GM13977 (cell line): ENCODE data around the gene CLBA1.

Source experiments
- DNase-seq: peaks from one replicate; pipeline ENCODE4 v3.0.0; 2012; ENCODE audit warnings: low spot score
- in situ Hi-C: fragments of 300-500 bp; cut with MboI; formaldehyde crosslinking; loops from one replicate; pipeline ENCODE4 v1.12.0; 2022; ENCODE audit warnings: low sequenced_read_pairs, low pct_unique_long_range_greater_than_20kb, mixed read lengths, inconsistent platforms; ENCODE audit not compliant: unreplicated experiment
- TF ChIP-seq, protein P1 (sequence below): IDR thresholded peaks from 2 replicates; pipeline ENCODE4 v1.5.1; 2012; ENCODE audit warnings: mild to moderate bottlenecking, control low read depth; ENCODE audit not compliant: insufficient read depth; ENCODE audit errors: extremely low read depth, missing control alignments

CLBA1 gene

DNA sequence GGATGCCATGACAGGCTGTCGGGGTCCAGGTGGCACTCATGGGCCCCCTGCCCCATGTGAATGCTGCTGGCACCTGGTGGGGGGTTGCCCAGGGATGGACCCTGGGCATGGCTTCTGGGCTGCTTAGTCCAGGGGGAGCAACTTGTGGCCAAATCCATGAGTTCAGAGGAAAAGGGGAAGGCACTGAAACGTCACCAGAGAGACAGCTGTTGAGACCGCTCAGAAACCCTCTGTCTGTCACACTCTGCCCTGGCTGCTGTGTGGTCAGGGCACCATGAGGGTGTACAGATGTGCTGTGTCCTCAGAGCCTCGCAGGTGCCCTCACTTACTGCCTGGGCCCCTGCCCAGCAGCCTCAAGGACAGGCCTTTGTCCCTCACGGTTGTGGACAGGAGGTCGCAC is 9.4 kb downstream of the CLBA1 start:
- DNase-seq, result no peak
- in situ Hi-C loops, result no loop called here
- TF ChIP-seq, protein P1, sequence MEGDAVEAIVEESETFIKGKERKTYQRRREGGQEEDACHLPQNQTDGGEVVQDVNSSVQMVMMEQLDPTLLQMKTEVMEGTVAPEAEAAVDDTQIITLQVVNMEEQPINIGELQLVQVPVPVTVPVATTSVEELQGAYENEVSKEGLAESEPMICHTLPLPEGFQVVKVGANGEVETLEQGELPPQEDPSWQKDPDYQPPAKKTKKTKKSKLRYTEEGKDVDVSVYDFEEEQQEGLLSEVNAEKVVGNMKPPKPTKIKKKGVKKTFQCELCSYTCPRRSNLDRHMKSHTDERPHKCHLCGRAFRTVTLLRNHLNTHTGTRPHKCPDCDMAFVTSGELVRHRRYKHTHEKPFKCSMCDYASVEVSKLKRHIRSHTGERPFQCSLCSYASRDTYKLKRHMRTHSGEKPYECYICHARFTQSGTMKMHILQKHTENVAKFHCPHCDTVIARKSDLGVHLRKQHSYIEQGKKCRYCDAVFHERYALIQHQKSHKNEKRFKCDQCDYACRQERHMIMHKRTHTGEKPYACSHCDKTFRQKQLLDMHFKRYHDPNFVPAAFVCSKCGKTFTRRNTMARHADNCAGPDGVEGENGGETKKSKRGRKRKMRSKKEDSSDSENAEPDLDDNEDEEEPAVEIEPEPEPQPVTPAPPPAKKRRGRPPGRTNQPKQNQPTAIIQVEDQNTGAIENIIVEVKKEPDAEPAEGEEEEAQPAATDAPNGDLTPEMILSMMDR, result no peak

DNA sequence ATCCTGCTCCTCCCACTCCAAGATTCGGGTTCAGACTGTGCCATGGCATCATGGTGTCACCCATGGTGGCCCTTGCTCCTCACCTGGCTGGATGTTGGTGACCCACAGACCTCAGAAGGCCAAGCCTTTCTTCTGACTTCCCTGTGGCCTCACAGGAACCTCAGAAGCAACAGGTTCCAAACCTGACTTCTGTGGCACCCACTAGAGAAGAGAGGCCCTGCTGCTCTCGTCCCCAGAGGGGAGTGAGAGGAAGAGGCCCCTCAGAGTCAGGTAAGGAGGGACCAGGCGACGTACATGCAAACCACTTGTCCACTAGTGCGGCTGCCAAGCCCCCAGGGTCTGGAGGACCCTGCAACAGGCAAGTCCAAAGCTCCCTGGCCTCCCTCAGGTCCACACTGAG is 10.4 kb downstream of the CLBA1 start:
- TF ChIP-seq, protein P1, result no peak
- DNase-seq, result no peak
- in situ Hi-C loops, result no loop called here

DNA sequence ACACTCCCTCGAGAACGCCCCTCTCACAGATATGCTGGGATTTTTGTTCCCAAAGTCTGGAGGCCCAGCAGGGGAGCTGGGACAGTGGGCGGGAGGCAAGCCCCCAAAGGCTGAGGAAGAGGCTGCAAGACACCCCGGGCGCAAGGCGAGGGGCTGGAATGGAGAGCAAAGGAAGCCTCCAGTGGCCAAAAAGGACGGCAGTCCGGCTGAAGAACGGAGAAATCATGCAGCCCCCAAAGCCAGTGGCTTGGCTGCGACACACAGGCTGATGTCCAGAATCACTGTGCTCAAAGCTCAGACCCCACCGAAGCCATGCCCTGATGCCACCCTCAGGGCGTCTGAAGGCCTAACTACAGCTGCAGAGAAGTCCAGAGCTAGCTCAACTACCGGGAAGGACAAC is 10.9 kb downstream of the CLBA1 start:
- DNase-seq, result no peak
- TF ChIP-seq, protein P1, result no peak
- in situ Hi-C loops, result no loop called here

DNA sequence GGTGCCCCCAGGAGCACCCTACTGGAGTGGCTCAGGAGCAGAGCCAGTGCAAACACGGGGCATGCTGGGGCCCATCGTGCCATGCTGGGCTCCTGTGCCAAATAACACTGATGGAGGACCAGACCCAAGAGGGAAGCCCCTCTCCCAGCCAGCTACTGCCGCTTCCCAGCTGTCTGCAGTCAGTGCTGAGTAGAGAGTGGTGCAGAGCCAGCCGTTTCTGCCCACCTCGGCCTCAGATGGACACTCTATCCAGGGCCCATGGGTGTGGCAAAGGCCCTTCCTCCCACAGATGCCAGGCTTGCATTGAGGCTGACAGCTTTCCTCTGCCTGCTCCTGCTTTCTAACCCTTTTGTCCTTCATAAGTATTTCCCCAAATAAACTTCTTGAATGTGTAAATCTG is 13.2 kb downstream of the CLBA1 start:
- no peak for DNase-seq
- in situ Hi-C loops, result no loop called here
- TF ChIP-seq, protein P1, result no peak

DNA sequence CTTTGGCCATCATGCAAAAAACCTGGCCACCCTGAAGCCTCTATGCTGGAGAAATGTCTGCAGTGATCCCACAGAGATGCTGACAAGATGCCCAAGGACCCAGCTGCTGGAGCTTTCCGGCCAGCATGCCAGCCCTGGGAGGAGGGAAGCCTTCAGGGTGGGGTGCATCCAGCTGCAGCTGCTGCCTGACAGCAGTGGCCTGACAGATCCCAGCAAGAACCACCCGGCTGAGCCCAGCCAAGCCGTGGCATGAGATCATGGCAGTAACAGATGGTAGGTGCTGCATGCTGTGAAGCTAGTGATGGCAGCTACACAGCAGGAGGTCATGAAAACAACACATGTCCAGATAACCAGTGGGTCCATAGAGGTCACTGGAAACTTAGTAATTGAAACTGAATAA is 13.8 kb downstream of the CLBA1 start:
- TF ChIP-seq, protein P1, result no peak
- DNase-seq, result no peak
- in situ Hi-C loops, result no loop called here

DNA sequence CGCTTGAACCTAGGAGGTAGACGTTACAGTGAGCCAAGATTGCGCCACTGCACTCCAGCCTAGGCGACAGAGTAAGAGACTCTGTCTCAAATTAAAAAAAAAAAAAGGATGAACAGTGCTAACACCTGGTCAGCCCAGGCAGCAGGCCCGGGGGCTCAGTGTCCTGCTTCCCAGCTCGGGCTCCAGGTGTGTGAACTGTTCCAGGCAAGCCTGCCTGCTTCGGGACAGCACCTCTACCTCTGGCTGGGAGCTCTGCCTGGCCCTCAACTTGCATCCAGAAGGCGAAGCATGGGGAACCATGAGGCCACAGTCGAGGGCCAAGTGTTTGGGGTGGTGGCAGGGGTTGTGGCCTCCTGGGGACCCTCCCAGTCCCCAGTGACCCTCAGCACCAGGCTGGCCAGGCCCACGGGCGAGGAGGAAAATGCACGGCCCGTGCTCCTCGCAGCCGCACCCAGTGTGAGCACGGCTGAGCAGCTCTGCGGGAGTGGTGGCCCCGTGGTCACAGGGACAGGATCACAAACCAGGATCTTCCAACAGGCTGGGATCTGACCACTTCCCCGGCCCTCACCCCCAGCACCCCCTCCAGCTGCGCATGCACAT is 19.8 kb downstream of the CLBA1 start:
- DNase-seq, result no peak
- in situ Hi-C loops, result no loop called here
- TF ChIP-seq, protein P1, result no peak
